Measurements from ENCODE around the gene PLCB1.

Gene PLCB1

GRCh38 chr20:8228315-8228714 is 96.2 kb downstream of the PLCB1 start:
- Histone ChIP-seq H3K27ac (no peak overlapping the region), H3K4me3 (no peak overlapping the region)

GRCh38 chr20:8229090-8229489 is 97.0 kb downstream of the PLCB1 start:
- Histone ChIP-seq H3K4me3 (no peak overlapping the region), H3K27ac (no peak overlapping the region)

GRCh38 chr20:8231038-8231437 is 99.0 kb downstream of the PLCB1 start:
- Histone ChIP-seq H3K4me3 (no peak overlapping the region), H3K27ac (no peak overlapping the region)

GRCh38 chr20:8232332-8232731 is 100.3 kb downstream of the PLCB1 start:
- no peak overlapping the region for H3K27ac ChIP-seq
- H3K4me3 ChIP-seq, result no peak overlapping the region

GRCh38 chr20:8234580-8234979 is 102.5 kb downstream of the PLCB1 start:
- H3K27ac ChIP-seq, result no peak overlapping the region
- no peak overlapping the region for H3K4me3 ChIP-seq

GRCh38 chr20:8242066-8242465 is 110.0 kb downstream of the PLCB1 start:
- no peak overlapping the region for H3K27ac ChIP-seq

GRCh38 chr20:8242827-8243724 is 111.0 kb downstream of the PLCB1 start:
- Histone ChIP-seq H3K27ac (no peak overlapping the region), H3K4me3 (no peak overlapping the region)

More at GRCh38 chr20:8242066-8242465, 110.0 kb downstream of the PLCB1 start:
- H3K4me3 ChIP-seq, result no peak overlapping the region

- H3K27ac ChIP-seq, result no peak overlapping the region
- H3K4me3 ChIP-seq, result no peak overlapping the region
Observed at GRCh38 chr20:8244637-8245036, 112.6 kb downstream of the PLCB1 start.

GRCh38 chr20:8246153-8246552 is 114.1 kb downstream of the PLCB1 start:
- H3K27ac ChIP-seq, result no peak overlapping the region

GRCh38 chr20:8246716-8247115 is 114.7 kb downstream of the PLCB1 start:
- Histone ChIP-seq H3K4me3 (no peak overlapping the region), H3K27ac (no peak overlapping the region)

More at GRCh38 chr20:8246153-8246552, 114.1 kb downstream of the PLCB1 start:
- H3K4me3 ChIP-seq, result no peak overlapping the region

- no peak overlapping the region for H3K27ac ChIP-seq
- H3K4me3 ChIP-seq, result no peak overlapping the region
Observed at GRCh38 chr20:8248051-8248450, 116.0 kb downstream of the PLCB1 start.

- H3K27ac ChIP-seq, result no peak overlapping the region
- H3K4me3 ChIP-seq, result no peak overlapping the region
Observed at GRCh38 chr20:8249634-8250033, 117.6 kb downstream of the PLCB1 start.

- H3K4me3 ChIP-seq, result no peak overlapping the region
- no peak overlapping the region for H3K27ac ChIP-seq
Observed at GRCh38 chr20:8250539-8251200, 118.6 kb downstream of the PLCB1 start.

GRCh38 chr20:8251201-8251575 is 119.1 kb downstream of the PLCB1 start:
- H3K4me3 ChIP-seq, result no peak overlapping the region
- no peak overlapping the region for H3K27ac ChIP-seq

GRCh38 chr20:8254911-8255582 is 123.0 kb downstream of the PLCB1 start:
- no peak overlapping the region for H3K4me3 ChIP-seq
- H3K27ac ChIP-seq, result no peak overlapping the region

GRCh38 chr20:8255945-8256632 is 124.0 kb downstream of the PLCB1 start:
- H3K27ac ChIP-seq, result no peak overlapping the region
- no peak overlapping the region for H3K4me3 ChIP-seq

- no peak overlapping the region for H3K4me3 ChIP-seq
- H3K27ac ChIP-seq, result peak overlapping the region in 1 of 21 experiments; percentile 22
Observed at GRCh38 chr20:8260837-8261251, 128.8 kb downstream of the PLCB1 start.

GRCh38 chr20:8262721-8263120 is 130.7 kb downstream of the PLCB1 start:
- no peak overlapping the region for H3K27ac ChIP-seq
- no peak overlapping the region for H3K4me3 ChIP-seq

- Histone ChIP-seq H3K27ac (no peak overlapping the region), H3K4me3 (no peak overlapping the region)
Observed at GRCh38 chr20:8265588-8265987, 133.5 kb downstream of the PLCB1 start.

- H3K27ac ChIP-seq, result no peak overlapping the region
- H3K4me3 ChIP-seq, result no peak overlapping the region
Observed at GRCh38 chr20:8267009-8267408, 134.9 kb downstream of the PLCB1 start.
